ENCODE data around the gene NEDD8. TPM values are rescaled to one million over a fixed set of nuclear protein-coding genes. Genes with fewer than 3 reads are reported as not detected.

The NEDD8 gene
- total and polyA plus RNA-seq, 2 of the 4 experiments (the other 2 are of a cell fraction), result 167 to 375 TPM

DNA sequence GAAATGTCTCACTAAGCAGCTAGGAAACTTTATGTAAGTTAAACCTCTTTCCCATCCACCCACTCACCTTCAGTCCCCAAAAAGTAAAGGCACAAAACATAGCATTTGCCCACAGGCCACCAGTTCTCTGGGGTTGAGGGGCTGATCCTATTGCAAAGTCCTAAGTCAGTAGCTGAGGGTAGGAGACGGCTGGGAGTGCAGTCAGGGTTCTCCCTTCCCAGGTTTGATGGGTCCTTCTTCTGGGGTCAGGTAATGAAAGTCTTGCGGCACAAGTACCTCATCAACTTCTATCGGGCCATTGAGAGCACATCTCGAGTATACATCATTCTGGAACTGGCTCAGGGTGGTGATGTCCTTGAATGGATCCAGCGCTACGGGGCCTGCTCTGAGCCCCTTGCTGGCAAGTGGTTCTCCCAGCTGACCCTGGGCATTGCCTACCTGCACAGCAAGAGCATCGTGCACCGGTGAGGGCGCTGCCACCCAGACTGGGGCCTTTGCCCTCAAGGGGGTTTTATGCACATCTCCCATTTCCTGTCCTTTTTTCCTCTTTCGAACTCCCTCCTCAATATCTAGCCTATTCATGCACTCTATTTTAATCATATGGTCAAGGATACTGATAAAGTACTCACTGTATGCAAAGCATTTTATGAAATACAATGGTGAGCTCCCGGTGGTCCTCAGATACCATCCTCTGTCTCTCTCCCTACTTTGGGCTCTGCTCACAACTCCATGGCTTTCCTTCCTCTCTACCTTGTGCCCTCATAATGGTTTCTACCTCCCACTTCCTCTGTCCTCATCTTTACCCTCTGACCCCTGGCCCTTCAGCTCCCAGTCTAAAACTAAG is 25.7 kb downstream of the NEDD8 start:
- intact Hi-C loops (cut with micrococcal nuclease), result no loop called here
- Histone ChIP-seq H3K23ac (ENCODE audit: low read depth, low read length) (no peak overlapping the region), H3K18ac (ENCODE audit: low read depth, low read length) (no peak overlapping the region), H4K91ac (ENCODE audit: insufficient read depth, low read depth, low read length) (no peak overlapping the region), H4K20me1 (ENCODE audit: insufficient read depth, low read length) (no peaks in the 10 kb centered on the region; the same call in 1 of the 2 replicates), H2BK5ac (ENCODE audit: low read depth, low read length, poor library complexity, severe bottlenecking) (no peak overlapping the region), H4K5ac (ENCODE audit: low read depth, low read length) (no peak overlapping the region), H2BK15ac (ENCODE audit: low read depth, low read length) (no peak overlapping the region), H3K14ac (replicated peaks; ENCODE audit: low read depth, low read length) (no peak overlapping the region), H3K4ac (ENCODE audit: low read depth, low read length) (no peak overlapping the region), H3K4me3 (ENCODE audit: insufficient read depth, low read depth, low read length) (no peak overlapping the region), H3K4me2 (ENCODE audit: low read depth, low read length) (no peak overlapping the region), H3K27me3 (ENCODE audit: control insufficient read depth, insufficient read depth, low read length) (no peaks in the 10 kb centered on the region), H2AFZ (replicated peaks; ENCODE audit: low read length, poor library complexity) (no peak overlapping the region), H3K36me3 (ENCODE audit: control insufficient read depth, insufficient read depth, low read length) (peaks cover 53% of the 10 kb centered on the region), H3K56ac (ENCODE audit: extremely low read depth, insufficient read depth, low read length) (no peak overlapping the region), H2AK9ac (replicated peaks; ENCODE audit: low read depth, low read length, poor library complexity) (no peak overlapping the region), H3K4me1 (ENCODE audit: control insufficient read depth, insufficient read depth, low read length) (no peaks in the 10 kb centered on the region), H4K8ac (ENCODE audit: low read depth in 2 of 2, low read length in 2 of 2) (no peak overlapping the region), H3K9me1 (ENCODE audit: insufficient read depth, low read length) (peaks cover 9% of the 10 kb centered on the region; the same call in 1 of the 2 replicates), H3K27ac (ENCODE audit: insufficient read depth, low read length) (no peak overlapping the region), H2AK5ac (ENCODE audit: low read depth, low read length) (no peak overlapping the region), H2BK120ac (ENCODE audit: low read depth, low read length) (no peak overlapping the region), H3K9me3 (ENCODE audit: control insufficient read depth, insufficient read depth, low read length) (no peaks in the 10 kb centered on the region), H2BK20ac (ENCODE audit: low read depth, low read length) (no peak overlapping the region), H3K79me1 (ENCODE audit: low read depth in 1 of 2, low read length in 2 of 2) (peaks cover 10 to 46% of the 10 kb centered on the region in 2 experiments), H3K9ac (ENCODE audit: low read depth, low read length) (no peak overlapping the region)
- 94% methylated on average over 7 of the region's 11 CpGs; no CpG with 5 or more reads in 1 of the 2 experiments for WGBS, 2 experiments (ENCODE audit: extremely low coverage in 2 of 2, insufficient read length in 1 of 2)
- POLR2A ChIA-PET (ENCODE audit: unreplicated experiment), result no interaction called here
- in situ Hi-C loops (cut with MboI; ENCODE audit: low sequenced_read_pairs), result no loop called here
- CTCF ChIA-PET, result no interaction called here
- DNase-seq (no peak), ATAC-seq (ENCODE audit: low read depth) (no peak)
- BruUV-seq (replicated peaks), result no TSS peak
- no peak for TF ChIP-seq RFX5 (IDR thresholded peaks at IDR 0.05; ENCODE audit: low read depth, low read length)
- TF ChIP-seq FOS (IDR thresholded peaks at IDR 0.05; ENCODE audit: low read depth, low read length), result no peak
- TF ChIP-seq MAFK (IDR thresholded peaks at IDR 0.05; ENCODE audit: low read depth, low read length), result no peak
- no peak for TF ChIP-seq MAZ (IDR thresholded peaks at IDR 0.05; ENCODE audit: borderline replicate concordance, low read depth, low read length)
- no peak for TF ChIP-seq NFE2L2 (IDR thresholded peaks at IDR 0.05; ENCODE audit: low read depth, low read length)
- no peak for TF ChIP-seq RCOR1 (IDR thresholded peaks at IDR 0.05; ENCODE audit: insufficient replicate concordance, low read length)
- TF ChIP-seq, protein P1, sequence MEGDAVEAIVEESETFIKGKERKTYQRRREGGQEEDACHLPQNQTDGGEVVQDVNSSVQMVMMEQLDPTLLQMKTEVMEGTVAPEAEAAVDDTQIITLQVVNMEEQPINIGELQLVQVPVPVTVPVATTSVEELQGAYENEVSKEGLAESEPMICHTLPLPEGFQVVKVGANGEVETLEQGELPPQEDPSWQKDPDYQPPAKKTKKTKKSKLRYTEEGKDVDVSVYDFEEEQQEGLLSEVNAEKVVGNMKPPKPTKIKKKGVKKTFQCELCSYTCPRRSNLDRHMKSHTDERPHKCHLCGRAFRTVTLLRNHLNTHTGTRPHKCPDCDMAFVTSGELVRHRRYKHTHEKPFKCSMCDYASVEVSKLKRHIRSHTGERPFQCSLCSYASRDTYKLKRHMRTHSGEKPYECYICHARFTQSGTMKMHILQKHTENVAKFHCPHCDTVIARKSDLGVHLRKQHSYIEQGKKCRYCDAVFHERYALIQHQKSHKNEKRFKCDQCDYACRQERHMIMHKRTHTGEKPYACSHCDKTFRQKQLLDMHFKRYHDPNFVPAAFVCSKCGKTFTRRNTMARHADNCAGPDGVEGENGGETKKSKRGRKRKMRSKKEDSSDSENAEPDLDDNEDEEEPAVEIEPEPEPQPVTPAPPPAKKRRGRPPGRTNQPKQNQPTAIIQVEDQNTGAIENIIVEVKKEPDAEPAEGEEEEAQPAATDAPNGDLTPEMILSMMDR (conservative IDR thresholded peaks at IDR 0.05; ENCODE audit: low read depth, low read length), result no peak
- TF ChIP-seq MXI1 (IDR thresholded peaks at IDR 0.05; ENCODE audit: borderline replicate concordance, low read depth, low read length), result no peak
- TF ChIP-seq SMC3 (IDR thresholded peaks at IDR 0.05; ENCODE audit: low read depth, low read length), result no peak
- dilution Hi-C loops (cut with HindIII; ENCODE audit: low sequenced_read_pairs, unreplicated experiment), result no loop called here

All from IMR-90 (cell line).